Measurements from ENCODE around the gene OR13C4.
"Not testable (repeated sequence)": the region's sequence is repeated elsewhere in the genome, so short reads cannot be mapped to it uniquely, and the experiment has no call there.

The OR13C4 gene

GRCh38 chr9:104527109-104527508 is at the start of gene OR13C4:
TSS of gene OR13C4 (minus strand) at chr9:104527209. CDS start at chr9:104527209, 0 bp downstream.
- no peak for DNase-seq

GRCh38 chr9:104575456-104575855 is 48.4 kb upstream of the OR13C4 start:
- no peak for DNase-seq

DNA sequence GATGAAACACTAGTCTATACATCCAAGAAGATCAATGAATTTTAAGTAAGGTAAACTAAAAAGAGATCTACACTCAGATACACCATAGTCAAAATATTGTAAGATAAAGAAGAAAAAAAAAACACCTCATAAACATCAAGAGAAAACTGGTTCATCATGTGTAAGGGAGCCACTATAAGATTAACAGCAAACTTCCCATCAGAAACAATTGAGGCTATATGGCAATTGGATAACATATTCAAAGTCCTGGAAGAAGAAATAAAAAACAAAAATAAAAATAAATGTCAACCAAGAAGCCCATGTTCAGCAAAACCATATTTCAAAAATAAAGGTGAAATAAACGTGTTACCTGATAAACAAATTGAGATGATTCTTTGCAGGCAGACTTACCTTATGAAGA is 45.6 kb upstream of the OR13C4 start:
- no peak for DNase-seq

DNA sequence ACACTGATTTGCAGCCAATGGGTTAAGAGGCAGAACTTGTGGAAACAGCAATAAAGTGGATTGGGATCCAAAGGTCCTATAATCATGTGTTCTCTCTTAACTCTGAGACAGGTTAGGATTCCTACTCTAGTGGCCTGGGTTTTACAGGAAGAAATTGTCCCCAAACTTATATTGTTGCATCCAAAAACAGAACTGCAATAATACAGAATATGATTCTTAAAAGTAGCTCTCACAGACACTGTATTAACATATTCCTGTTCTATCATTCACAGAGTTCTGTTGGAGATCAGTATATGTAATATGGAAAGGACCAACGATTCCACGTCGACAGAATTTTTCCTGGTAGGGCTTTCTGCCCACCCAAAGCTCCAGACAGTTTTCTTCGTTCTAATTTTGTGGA is 41.9 kb upstream of the OR13C4 start, which contains the start of gene OR13C8:
Gene OR13C8, plus strand, starts transcription at position 301 of the 400 bp plus-strand sequence. Its CDS starts 0 bp downstream, at position 301.
- DNase-seq: no peak

DNA sequence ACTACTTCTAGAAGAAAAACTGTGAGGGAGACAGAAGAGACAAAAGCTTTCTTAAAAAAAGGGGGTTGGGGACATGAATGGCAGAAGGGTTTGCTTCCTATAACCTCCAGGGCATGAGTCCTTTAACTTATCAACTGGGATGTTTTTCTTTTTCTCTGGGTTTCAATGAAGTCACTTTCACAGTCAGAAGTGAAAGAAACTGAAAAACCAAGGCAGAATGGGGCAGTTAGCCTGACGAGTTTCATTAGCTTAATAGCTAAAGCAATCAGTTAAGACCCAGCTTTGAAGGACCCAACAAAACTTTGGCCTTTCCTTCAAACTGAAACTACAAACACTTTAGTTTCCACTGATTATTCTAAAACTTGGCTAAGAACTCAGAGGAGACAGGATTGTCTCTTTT is 37.3 kb upstream of the OR13C4 start:
- no peak for DNase-seq

GRCh38 chr9:104556830-104557634 is 30.0 kb upstream of the OR13C4 start:
- no peak for DNase-seq

- DNase-seq: no peak
Observed at GRCh38 chr9:104555521-104555920, 28.5 kb upstream of the OR13C4 start.

- no peak for DNase-seq
Observed at GRCh38 chr9:104553261-104553660, 26.3 kb upstream of the OR13C4 start.

GRCh38 chr9:104544644-104545043 is 17.6 kb upstream of the OR13C4 start:
- DNase-seq: no peak

DNA sequence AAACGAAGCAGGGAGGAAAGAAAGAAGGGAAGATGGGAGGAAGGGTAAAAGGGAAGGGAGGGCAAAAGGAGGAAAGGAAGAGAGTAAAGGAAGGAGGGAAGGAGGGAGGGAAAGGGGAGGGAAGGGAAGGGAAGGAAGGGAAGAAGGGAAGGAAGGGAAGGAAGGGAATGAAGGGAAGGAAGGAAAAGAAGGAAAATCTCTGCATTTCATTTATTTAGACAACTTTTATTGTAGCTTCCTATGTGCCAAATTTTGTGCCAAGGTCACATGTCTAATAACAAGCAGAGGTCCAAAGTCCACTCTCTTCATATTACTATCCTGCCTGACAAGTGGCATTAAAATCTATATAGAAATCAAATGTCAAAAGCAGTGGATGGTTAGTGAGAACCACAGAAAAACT is 12.3 kb upstream of the OR13C4 start:
- no peak for DNase-seq

DNA sequence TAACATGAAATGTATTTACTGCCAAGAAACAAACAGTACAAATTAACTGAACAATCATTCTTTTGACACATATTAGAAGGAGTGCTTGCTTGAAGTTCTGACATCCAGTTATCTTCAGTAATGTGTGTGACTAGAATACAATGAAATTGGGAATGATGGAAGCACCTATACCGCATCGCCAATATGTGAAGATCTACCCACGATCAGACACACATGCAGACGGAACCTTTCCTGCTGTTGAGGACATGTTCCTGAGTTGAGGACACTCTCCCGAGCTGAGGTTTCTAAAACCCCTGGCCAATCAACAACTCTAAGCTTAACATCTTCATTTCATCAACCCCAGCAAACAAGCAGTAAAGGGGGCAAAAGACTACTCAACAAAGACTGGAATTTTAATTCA is 9.7 kb upstream of the OR13C4 start, which contains the start of gene OR13C3:
Gene OR13C3, minus strand, starts transcription at position 101 of the 400 bp plus-strand sequence. CDS start 133 bp downstream, outside the sequence.
- no peak for DNase-seq

- not testable (repeated sequence) for DNase-seq
Observed at GRCh38 chr9:104520241-104520640, 6.8 kb downstream of the OR13C4 start.

DNA sequence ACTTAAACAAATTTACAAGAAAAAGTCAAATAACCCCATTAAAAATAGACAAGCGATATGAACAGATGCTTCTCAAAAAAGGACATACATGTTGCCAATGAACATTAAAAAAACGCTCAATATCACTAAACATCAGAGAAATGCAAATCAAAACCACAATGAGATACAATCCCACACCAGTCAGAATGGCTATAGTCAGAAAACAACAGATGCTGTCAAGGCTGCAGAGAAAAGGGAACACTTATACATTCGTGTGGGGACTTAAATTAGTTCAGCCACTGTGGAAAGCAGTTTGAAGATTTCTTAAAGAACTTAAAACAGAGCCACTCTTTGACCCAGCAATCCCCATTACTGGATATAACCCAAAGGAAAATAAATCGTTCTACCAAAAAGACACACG is 12.1 kb downstream of the OR13C4 start:
- DNase-seq: no peak

DNA sequence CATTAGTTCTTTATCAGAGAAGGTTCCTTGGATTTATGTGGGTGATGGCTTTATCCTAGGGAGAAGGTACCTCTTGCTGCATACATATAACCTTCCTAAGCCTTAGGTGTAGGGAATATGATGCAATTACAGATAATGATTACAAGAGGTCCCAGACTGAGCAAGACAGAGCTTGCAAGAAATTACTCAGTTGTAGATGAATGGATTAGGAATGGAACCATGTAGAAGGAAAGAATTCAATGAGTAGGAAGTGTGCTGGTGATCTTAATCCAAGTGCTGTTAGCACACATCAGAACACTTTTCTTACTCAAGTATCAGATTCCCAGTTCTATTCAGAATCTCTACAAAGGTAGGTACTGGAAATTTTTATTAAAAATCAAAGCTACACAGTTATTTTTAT is 20.4 kb downstream of the OR13C4 start:
- no peak for DNase-seq

GRCh38 chr9:104503963-104504362 is 23.0 kb downstream of the OR13C4 start, which contains the start of gene OR13F1:
TSS of gene OR13F1 (plus strand) at chr9:104504263. CDS start at chr9:104504263, 0 bp downstream.
- DNase-seq: no peak

GRCh38 chr9:104503440-104503839 is 23.6 kb downstream of the OR13C4 start:
- DNase-seq: no peak

GRCh38 chr9:104494808-104495207 is 32.2 kb downstream of the OR13C4 start:
- no peak for DNase-seq

- DNase-seq: no peak
Observed at GRCh38 chr9:104485014-104485413, 42.0 kb downstream of the OR13C4 start.

DNA sequence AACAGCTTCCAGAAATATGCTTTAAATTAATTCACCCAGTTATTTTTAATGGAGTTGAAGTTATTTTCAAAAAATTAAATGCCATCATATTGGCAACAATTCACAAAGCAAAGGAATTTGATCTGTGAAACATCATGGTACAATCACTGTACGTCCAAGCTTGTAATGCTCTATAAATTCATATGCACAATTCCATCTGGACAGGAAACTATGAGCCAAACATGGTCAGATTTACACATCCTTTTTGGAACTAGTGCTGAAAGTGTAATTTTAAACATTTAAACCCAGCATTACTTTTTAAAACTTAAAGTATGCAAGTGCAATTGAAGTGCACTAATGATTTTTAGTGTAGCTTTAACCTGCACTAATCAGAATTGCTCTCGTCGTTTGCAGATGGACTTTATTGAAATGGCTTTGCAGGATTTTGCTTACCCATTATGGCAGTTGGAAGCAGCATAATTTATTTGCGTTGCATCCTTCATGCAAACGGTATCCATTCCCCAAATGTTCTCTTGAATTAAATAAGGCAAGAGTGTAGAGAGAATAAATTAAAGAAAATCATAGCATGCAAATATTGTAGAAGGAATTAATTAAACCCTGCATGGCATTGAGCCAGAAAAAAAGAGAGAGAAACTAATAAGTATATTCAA is 44.0 kb downstream of the OR13C4 start:
- no peak for DNase-seq
